SK-N-SH (cell line): ENCODE measurements around the gene TIGIT. TPM values are rescaled to one million over a fixed set of nuclear protein-coding genes. Genes with fewer than 3 reads are reported as not detected.

Source experiments
- CTCF ChIA-PET: fragments of 300-600, 350-600 bp; formaldehyde crosslinking; extraction: SDS; loops from one replicate; lab custom pipeline; 2021; lab: Yijun Ruan, JAX
- POLR2A ChIA-PET: fragments of 350-600 bp; sonication (Branson Sonifier 250); formaldehyde crosslinking; extraction: SDS; loops from one replicate; lab custom pipeline; 2020; ENCODE audit warnings: antibody characterized with exemption, inconsistent platforms; lab: Yijun Ruan, JAX
- DNase-seq: peaks from one replicate; pipeline ENCODE4 v3.0.0; 2012
- H2AFZ ChIP-seq: fragments of 200-600 bp; sonication (generic); 2 replicates; pipeline ENCODE4 v1.8.1; 2016; ENCODE audit warnings: antibody characterized with exemption, mild to moderate bottlenecking, low read depth
- H3F3A ChIP-seq: fragments of 200-600 bp; sonication (generic); replicated peaks from 2 replicates; pipeline ENCODE3; 2016; ENCODE audit warnings: antibody characterized with exemption, mild to moderate bottlenecking; ENCODE audit not compliant: insufficient read depth
- H3K27ac ChIP-seq, 2 experiments: fragments of 200-500 bp in 1 of 2; fragments of 200-600 bp in 1 of 2; sonication (Bioruptor generic) in 1 of 2; sonication (generic), shearing (Covaris generic) in 1 of 2; 2 replicates each; pipeline versions ENCODE4 v1.5.1 to v1.6.1; 2014 to 2016; ENCODE audit warnings: low read depth in 2 of 2, inconsistent platforms in 1 of 2, low read length in 1 of 2, mild to moderate bottlenecking in 1 of 2, mixed read lengths in 1 of 2
- H3K27me3 ChIP-seq: fragments of 200-600 bp; sonication (generic), shearing (Covaris generic); 2 replicates; pipeline ENCODE4 v1.6.1; 2016; ENCODE audit warnings: mixed run types; ENCODE audit not compliant: insufficient read depth
- H3K36me3 ChIP-seq, 2 experiments: fragments of 200-500 bp in 1 of 2; fragments of 200-600 bp in 1 of 2; sonication (Bioruptor generic) in 1 of 2; sonication (generic) in 1 of 2; replicated peaks in 1 of 2; 2 replicates each; pipeline versions ENCODE3 to v1.5.1; 2014 to 2016; ENCODE audit warnings: low read length in 1 of 2, mild to moderate bottlenecking in 1 of 2; ENCODE audit not compliant: insufficient read depth in 2 of 2, control insufficient read depth in 1 of 2
- H3K4me1 ChIP-seq, 2 experiments: fragments of 200-500 bp in 1 of 2; fragments of 200-600 bp in 1 of 2; sonication (Bioruptor generic) in 1 of 2; sonication (generic), shearing (Covaris generic) in 1 of 2; 2 replicates each; pipeline versions ENCODE4 v1.5.1 to v1.6.1; 2014 to 2016; ENCODE audit warnings: low read depth in 1 of 2, low read length in 1 of 2, mixed run types in 1 of 2; ENCODE audit not compliant: insufficient read depth in 2 of 2, control insufficient read depth in 1 of 2
- H3K4me2 ChIP-seq: fragments of 200-600 bp; sonication (generic), shearing (Covaris generic); 2 replicates; pipeline ENCODE4 v1.6.1; 2017; ENCODE audit warnings: mixed run types
- H3K4me3 ChIP-seq, 2 experiments: fragments of 200-500 bp in 1 of 2; fragments of 200-600 bp in 1 of 2; sonication (Bioruptor generic) in 1 of 2; sonication (generic), shearing (Covaris generic) in 1 of 2; 2 replicates each; pipeline versions ENCODE4 v1.5.1 to v1.8.1; 2014 to 2016; ENCODE audit warnings: low read depth in 2 of 2, inconsistent platforms in 1 of 2, low read length in 1 of 2, mild to moderate bottlenecking in 1 of 2, mixed read lengths in 1 of 2, moderate library complexity in 1 of 2
- H3K79me2 ChIP-seq: fragments of 200-600 bp; sonication (generic); 2 replicates; pipeline ENCODE4 v1.8.1; 2017; ENCODE audit warnings: mild to moderate bottlenecking; ENCODE audit not compliant: insufficient read depth
- H3K9ac ChIP-seq: fragments of 200-600 bp; sonication (generic); 2 replicates; pipeline ENCODE4 v1.6.1; 2017; ENCODE audit warnings: mixed run types
- H3K9me2 ChIP-seq: fragments of 200-600 bp; sonication (generic); 2 replicates; pipeline ENCODE4 v1.6.1; 2017; ENCODE audit warnings: mixed run types
- H3K9me3 ChIP-seq: fragments of 200-600 bp; sonication (generic); 2 replicates; pipeline ENCODE4 v1.6.1; 2017; ENCODE audit warnings: mixed run types, mild to moderate bottlenecking, moderate library complexity
- H4K20me1 ChIP-seq: fragments of 200-600 bp; sonication (generic); 2 replicates; pipeline ENCODE4 v1.6.1; 2017; ENCODE audit warnings: mild to moderate bottlenecking, mixed run types; ENCODE audit not compliant: insufficient read depth
- CHD2 ChIP-seq: fragments of 150-350 bp; IDR thresholded peaks from 2 replicates; pipeline ENCODE4 v1.6.1; 2018; ENCODE audit warnings: low read length; ENCODE audit not compliant: partially characterized antibody
- FOSL2 ChIP-seq: IDR thresholded peaks from 2 replicates; pipeline ENCODE4 v1.4.0; 2012; ENCODE audit warnings: low read depth, mild to moderate bottlenecking, moderate library complexity, borderline replicate concordance
- GABPA ChIP-seq: IDR thresholded peaks from 2 replicates; pipeline ENCODE4 v1.4.0; 2012; ENCODE audit warnings: low read depth, mild to moderate bottlenecking
- MEF2A ChIP-seq: IDR thresholded peaks from 2 replicates; pipeline ENCODE4 v1.4.0; 2012; ENCODE audit warnings: low read depth, borderline replicate concordance
- NFIC ChIP-seq: IDR thresholded peaks from 2 replicates; pipeline ENCODE4 v1.4.0; 2012; ENCODE audit warnings: borderline replicate concordance
- NRF1 ChIP-seq: IDR thresholded peaks from 2 replicates; pipeline ENCODE4 v1.6.1; 2012; ENCODE audit warnings: low read depth, mild to moderate bottlenecking, low read length
- REST ChIP-seq: IDR thresholded peaks from 2 replicates; pipeline ENCODE4 v1.6.1; 2012; ENCODE audit warnings: mild to moderate bottlenecking, low read depth, low read length, moderate library complexity
- RFX5 ChIP-seq: IDR thresholded peaks from 2 replicates; pipeline ENCODE4 v1.6.1; 2012; ENCODE audit warnings: mild to moderate bottlenecking, improper control_type of control experiment, low read length
- RXRA ChIP-seq: IDR thresholded peaks from 2 replicates; pipeline ENCODE4 v1.4.0; 2012; ENCODE audit warnings: low read depth, mild to moderate bottlenecking, borderline replicate concordance
- TAF1 ChIP-seq: IDR thresholded peaks from 2 replicates; pipeline ENCODE4 v1.6.1; 2012; ENCODE audit warnings: low read depth, mild to moderate bottlenecking, low read length, moderate library complexity, borderline replicate concordance
- WGBS: methylation state at CpG from one replicate; pipeline ENCODE4 v1.1.6; 2017; ENCODE audit warnings: low lambda C conversion rate; 5-methylcytosine and 5-hydroxymethylcytosine counted together
- polyA plus RNA-seq, 3 experiments: library from polyadenylated mRNA; depleted of rRNA; stranded (reverse); fragments of >200 nt; gene quantifications; 2 replicates each; pipeline ENCODE4 v1.2.3, GENCODE V29; 2012
- TF ChIP-seq, protein P1 (sequence below): fragments of 150-350 bp; IDR thresholded peaks from 2 replicates; pipeline ENCODE4 v1.6.1; 2016; ENCODE audit warnings: mild to moderate bottlenecking, low read depth, low read length

The TIGIT gene
- polyA plus RNA-seq, 1 of the 3 experiments (the other 2 are of a cell fraction): not detected

GRCh38 chr3:114356525-114356924 lies 62.7 kb downstream of the TIGIT start:
- no peak overlapping the region for H2AFZ ChIP-seq
- no peaks in the 10 kb centered on the region for H3K79me2 ChIP-seq
- H3K9ac ChIP-seq: no peak overlapping the region
- CTCF ChIA-PET: interaction anchor here (0.9 to 1.4 kb wide), 2 partner anchors 20 to 28 kb away, joined by 4 to 5 read pairs; no protein-coding TSS in a partner anchor
- no peak overlapping the region for H3K27ac ChIP-seq
- H3F3A ChIP-seq: no peaks in the 10 kb centered on the region
- H4K20me1 ChIP-seq: no peaks in the 10 kb centered on the region
- no peak overlapping the region for H3K4me3 ChIP-seq
- no peaks in the 10 kb centered on the region for H3K9me2 ChIP-seq
- no peak for DNase-seq
- 100% methylated on average over 1 of the region's 1 CpG for WGBS
- H3K36me3 ChIP-seq: no peaks in the 10 kb centered on the region
- POLR2A ChIA-PET: no interaction called here
- no peaks in the 10 kb centered on the region for H3K9me3 ChIP-seq
- no peaks in the 10 kb centered on the region for H3K27me3 ChIP-seq
- TF ChIP-seq GABPA (no peak), NRF1 (no peak), RFX5 (no peak), FOSL2 (no peak), RXRA (no peak), NFIC (no peak), TAF1 (no peak), REST (no peak), CHD2 (no peak), MEF2A (no peak)
- TF ChIP-seq, protein P1, sequence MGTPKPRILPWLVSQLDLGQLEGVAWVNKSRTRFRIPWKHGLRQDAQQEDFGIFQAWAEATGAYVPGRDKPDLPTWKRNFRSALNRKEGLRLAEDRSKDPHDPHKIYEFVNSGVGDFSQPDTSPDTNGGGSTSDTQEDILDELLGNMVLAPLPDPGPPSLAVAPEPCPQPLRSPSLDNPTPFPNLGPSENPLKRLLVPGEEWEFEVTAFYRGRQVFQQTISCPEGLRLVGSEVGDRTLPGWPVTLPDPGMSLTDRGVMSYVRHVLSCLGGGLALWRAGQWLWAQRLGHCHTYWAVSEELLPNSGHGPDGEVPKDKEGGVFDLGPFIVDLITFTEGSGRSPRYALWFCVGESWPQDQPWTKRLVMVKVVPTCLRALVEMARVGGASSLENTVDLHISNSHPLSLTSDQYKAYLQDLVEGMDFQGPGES: no peak
- no peak overlapping the region for H3K4me2 ChIP-seq
- H3K4me1 ChIP-seq: no peaks in the 10 kb centered on the region

Other genes with a start within 250 kb of the TIGIT start
- 3.1 and 5.5 TPM in 2 replicates for gene CCDC191, start 237.5 kb upstream of the TIGIT start, polyA plus RNA-seq (2012; rRNA removed)
- 6.2 and 7.9 TPM in 2 replicates for gene QTRT2, start 237.3 kb upstream of the TIGIT start, polyA plus RNA-seq (2012; rRNA removed)
- gene DRD3, start 115.0 kb upstream of the TIGIT start, polyA plus RNA-seq (2012; rRNA removed): not detected in 2 replicates
- gene ZNF80, start 56.5 kb upstream of the TIGIT start, polyA plus RNA-seq (2012; rRNA removed): not detected in 2 replicates